IMR-90 (cell line): ENCODE data around the gene ELL3.
A peak's percentile ranks its signal among the peaks of the same experiment; 100 is the strongest.

Source experiments
- BHLHE40 ChIP-seq: fragments of 150-350 bp; IDR thresholded peaks from 2 replicates; pipeline ENCODE4 v1.6.1; 2016; ENCODE audit warnings: mild to moderate bottlenecking, low read depth, low read length
- CEBPB ChIP-seq: IDR thresholded peaks from 2 replicates; pipeline ENCODE4 v1.6.1; 2012; ENCODE audit warnings: low read depth, low read length, improper control_type of control experiment
- CTCF ChIP-seq: conservative IDR thresholded peaks from 2 replicates; pipeline ENCODE4 v1.5.1; 2012; ENCODE audit warnings: mild to moderate bottlenecking, low read depth, low read length, improper control_type of control experiment
- FOS ChIP-seq: fragments of 150-350 bp; IDR thresholded peaks from 2 replicates; pipeline ENCODE4 v1.6.1; 2016; ENCODE audit warnings: low read depth, low read length
- MAFK ChIP-seq: IDR thresholded peaks from 2 replicates; pipeline ENCODE4 v1.6.1; 2012; ENCODE audit warnings: low read depth, low read length, improper control_type of control experiment
- MXI1 ChIP-seq: IDR thresholded peaks from 2 replicates; pipeline ENCODE4 v1.6.1; 2012; ENCODE audit warnings: low read depth, mild to moderate bottlenecking, low read length, moderate library complexity, borderline replicate concordance
- POLR2A ChIP-seq: IDR thresholded peaks from 2 replicates; pipeline ENCODE4 v1.6.1; 2012; ENCODE audit warnings: mild to moderate bottlenecking, low read depth, low read length
- RAD21 ChIP-seq: IDR thresholded peaks from 2 replicates; pipeline ENCODE4 v1.6.1; 2012; ENCODE audit warnings: low read length, improper control_type of control experiment
- RCOR1 ChIP-seq: IDR thresholded peaks from 2 replicates; pipeline ENCODE4 v1.6.1; 2012; ENCODE audit warnings: mild to moderate bottlenecking, low read length, improper control_type of control experiment; ENCODE audit not compliant: insufficient replicate concordance
- USF2 ChIP-seq: fragments of 150-350 bp; IDR thresholded peaks from 2 replicates; pipeline ENCODE4 v1.6.1; 2017; ENCODE audit warnings: mild to moderate bottlenecking, antibody characterized with exemption, low read length, low read depth

GRCh38 chr15:43791993-43792760, 15.4 kb upstream of the ELL3 start, which contains the start of gene SERF2:
- TF ChIP-seq CTCF = no peak
- peak; percentile 98 for TF ChIP-seq POLR2A
- no peak for TF ChIP-seq CEBPB
- TF ChIP-seq MXI1 = peak; percentile 25; the same call in 1 of the 2 replicates
- peak; percentile 99 for TF ChIP-seq USF2
- no peak for TF ChIP-seq RCOR1
- peak; percentile 93 for TF ChIP-seq BHLHE40
- no peak for TF ChIP-seq MAFK
- no peak for TF ChIP-seq RAD21
- peak; percentile 9; the same call in 1 of the 2 replicates for TF ChIP-seq FOS
